Hematopoietic multipotent progenitor cell treated with erythropoietin and hydrocortisone succinate and interleukin-3 and kit ligand, for 8 days (in vitro differentiated cells): ENCODE measurements around the gene GRHL1.
"Not testable (repeated sequence)": the region's sequence is repeated elsewhere in the genome, so short reads cannot be mapped to it uniquely, and the experiment has no call there.

Experiments used
- DNase-seq: peaks from one replicate; pipeline ENCODE4 v3.0.0-alpha.2; 2015

GRHL1 gene

DNA sequence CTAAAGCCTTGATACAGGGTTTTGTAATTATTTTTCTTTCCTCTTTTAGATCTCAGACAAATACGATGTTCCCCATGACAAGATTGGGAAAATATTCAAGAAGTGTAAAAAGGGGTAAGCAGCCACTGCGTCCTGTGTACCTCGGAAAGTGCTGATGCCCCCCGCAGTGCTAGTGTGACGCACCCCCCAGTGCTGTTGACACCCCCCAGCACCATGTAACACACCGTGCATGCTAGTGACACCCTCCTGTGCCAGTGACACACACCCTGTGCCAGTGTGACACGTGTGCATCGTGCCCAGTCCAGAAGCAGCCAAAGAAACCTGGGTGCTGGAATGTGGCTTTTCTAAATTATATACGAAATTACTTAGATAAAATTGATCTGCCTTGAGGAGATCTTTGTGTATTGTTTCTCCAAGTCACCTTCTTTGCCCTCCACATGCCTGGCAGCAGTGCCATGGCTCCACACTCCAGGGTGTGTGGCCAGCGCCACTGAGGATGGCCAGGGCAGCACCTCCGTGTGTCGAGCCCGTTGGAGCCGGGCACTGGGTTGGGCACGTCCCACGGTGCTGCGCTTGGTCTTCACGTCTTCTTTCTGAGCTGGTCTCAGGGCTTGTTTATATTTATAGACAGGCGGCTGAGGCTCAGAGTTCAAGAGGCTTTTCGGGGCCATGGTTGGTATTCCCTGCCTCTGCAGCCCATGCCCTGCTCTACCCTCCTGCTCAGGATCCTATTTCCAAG, 47.6 kb downstream of the GRHL1 start:
- DNase-seq: no peak

DNA sequence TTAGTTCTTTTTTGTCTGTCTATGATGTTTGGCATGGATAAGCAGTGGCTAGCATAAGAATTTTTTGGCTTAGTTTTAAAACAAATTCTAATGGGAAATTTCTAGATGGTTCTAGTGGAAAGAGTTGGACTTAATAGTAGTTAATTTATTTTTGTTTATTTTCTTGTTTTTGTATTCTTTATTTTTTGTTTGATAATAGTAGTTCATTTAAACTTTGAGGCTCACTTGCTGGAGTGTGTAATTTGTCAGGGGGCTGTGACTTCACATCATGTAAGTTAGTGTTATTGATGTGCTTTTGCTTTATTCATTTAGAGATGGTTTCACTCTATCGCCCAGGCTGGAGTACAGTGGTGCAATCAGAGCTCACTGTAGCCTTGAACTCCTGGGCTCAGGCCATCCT, 48.2 kb downstream of the GRHL1 start:
- DNase-seq: no peak

DNA sequence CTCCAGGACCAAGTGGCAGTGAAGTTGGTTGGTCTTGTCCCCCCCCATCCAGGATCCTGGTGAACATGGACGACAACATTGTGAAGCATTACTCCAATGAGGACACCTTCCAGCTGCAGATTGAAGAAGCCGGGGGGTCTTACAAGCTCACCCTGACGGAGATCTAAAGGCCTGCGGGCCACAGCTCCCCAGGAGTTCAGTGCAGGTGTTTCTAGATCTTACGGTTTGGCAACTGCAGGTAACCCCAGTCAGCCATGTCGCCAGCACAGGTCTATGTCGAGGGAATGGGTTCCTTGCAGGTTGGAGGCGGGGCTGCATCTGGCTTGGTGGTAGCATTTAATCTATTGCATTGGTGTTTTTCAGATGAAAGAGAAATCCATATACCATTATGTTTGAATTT, 49.0 kb downstream of the GRHL1 start:
- no peak for DNase-seq

DNA sequence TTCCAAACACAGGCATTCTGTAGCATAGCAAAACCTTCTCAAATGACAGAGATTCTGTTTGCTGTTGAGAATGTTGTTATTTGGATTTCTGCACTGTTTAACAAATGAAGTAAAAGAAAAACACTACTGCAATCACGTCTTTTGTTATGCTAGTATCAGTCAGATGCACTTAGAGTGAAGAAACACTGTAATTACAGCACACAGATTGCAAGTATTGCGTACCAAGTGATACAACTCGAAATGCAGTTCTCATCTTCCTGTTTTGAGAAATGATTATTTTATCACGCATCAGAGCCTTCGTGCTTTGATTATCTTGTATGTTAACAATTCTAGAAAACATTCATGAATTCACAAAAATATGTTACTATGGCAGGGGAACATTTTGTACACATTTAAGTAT, 50.1 kb downstream of the GRHL1 start:
- DNase-seq: no peak

DNA sequence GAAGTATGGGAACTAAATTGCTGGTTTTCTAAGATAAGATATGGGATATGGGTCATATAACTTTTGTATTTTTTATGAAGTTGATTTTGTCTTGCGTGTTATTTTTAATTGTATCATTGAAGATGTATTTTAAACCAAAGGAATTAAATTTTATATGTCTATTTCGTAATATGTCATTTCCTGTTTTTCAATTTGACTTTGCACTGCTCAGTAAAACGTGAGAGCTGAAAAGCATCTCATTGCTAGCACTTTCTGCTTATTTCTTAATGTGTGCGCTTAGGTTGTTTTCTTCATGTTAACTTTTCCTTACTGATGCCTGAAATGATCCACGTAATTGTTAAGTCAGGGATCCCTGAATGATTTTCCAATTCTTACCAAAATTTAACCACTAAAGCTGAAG, 50.6 kb downstream of the GRHL1 start:
- DNase-seq: no peak

DNA sequence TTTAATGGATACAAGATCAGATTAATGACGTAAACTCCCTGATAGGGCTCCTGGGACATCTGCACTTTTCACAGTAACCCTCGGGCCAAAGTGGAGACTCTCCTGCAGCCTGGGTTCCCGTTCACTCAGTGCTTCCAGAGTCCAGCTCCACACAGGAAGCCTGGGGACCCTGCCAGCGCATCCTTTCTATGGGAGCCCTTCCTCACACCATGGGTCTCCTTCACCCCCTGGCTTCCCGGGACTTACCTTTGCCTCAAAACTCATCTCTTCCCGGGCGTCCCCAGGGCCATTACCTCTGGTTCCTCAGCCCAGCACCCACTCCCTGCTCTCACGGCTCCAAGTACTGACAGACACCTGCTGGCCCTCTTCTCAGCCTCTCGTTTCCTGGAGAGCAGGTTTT, 51.2 kb downstream of the GRHL1 start:
- DNase-seq: no peak

DNA sequence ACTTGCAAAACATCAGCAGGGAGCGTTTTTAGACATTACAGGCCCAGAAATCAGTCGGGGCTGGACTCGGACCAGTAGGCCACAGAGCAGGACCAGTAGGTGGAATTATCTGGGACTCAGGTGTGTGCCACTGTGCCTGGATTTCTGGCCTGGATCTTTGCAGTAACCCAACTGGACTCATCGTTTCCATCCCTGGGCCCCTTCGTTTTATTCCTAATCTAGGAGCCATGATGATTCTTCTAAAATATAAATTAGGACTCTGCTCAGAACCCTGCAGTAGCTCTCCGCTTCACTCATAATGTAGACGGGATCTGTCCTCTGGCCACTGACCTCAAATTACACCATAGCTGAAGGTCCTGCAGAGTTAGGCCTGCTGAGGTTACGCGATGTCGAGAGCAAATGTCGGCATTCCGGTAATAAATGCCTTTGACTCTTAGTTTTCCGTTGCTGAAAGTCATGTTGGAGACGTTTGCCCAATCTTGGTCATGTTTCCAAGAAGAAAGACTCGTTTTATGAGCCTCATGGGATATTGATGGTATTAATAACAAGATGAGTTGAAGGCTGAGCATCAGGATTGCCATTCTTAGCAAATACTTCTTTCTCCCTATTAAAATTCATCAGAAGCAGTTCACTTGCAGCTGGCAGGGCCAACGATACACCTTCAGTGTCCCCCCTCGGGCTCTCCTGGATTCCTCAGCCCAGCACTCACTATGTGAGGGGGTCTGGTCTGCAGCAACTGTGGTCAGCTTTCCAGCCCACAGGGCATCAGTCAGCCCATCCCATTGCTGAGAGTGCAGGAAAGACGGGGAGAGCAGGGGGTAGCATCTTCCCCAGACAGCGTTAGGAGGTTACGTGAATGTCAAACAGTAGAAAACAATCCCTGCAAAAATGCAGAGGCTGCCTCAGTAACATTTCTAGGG, 52.0 kb downstream of the GRHL1 start:
- no peak for DNase-seq

DNA sequence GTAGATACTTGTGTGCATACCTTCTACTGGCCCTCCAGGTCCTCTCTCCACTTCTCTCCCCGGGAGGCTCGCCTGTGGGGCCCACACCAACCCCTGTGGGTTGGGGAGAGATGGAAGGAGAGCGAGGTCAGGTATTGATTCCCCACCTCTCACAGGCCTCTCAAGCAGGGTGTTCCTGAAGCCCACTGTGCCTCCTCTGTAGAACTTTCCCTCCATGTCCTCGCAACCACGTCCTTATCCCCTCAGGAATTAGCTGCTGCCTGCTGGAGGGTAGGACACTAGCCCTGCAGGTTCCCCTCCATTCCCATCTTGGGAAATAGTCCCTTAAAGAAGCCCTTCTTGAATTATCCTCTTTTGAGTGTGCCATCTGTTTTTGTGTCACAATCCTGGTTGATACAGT, 52.9 kb downstream of the GRHL1 start:
- DNase-seq: no peak

DNA sequence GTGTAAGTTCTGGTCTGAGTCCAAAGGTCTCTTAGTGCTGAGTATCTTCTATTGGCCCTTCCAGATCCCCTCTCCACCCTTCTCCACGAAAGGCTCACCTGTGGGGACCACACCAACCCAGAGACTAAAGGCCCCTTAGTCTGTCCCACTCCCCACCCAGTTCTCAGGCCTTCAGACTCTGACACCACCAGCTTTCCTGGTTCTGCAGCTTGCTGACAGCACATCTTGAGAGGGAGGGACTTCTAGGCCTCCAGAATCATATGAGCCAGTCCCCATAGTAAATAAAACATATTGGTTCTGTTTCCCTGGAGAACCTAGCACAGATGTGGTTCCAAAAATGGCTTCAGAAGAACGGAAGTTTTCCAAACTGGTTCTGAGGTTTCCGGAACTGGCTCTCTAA, 53.3 kb downstream of the GRHL1 start:
- DNase-seq: no peak

DNA sequence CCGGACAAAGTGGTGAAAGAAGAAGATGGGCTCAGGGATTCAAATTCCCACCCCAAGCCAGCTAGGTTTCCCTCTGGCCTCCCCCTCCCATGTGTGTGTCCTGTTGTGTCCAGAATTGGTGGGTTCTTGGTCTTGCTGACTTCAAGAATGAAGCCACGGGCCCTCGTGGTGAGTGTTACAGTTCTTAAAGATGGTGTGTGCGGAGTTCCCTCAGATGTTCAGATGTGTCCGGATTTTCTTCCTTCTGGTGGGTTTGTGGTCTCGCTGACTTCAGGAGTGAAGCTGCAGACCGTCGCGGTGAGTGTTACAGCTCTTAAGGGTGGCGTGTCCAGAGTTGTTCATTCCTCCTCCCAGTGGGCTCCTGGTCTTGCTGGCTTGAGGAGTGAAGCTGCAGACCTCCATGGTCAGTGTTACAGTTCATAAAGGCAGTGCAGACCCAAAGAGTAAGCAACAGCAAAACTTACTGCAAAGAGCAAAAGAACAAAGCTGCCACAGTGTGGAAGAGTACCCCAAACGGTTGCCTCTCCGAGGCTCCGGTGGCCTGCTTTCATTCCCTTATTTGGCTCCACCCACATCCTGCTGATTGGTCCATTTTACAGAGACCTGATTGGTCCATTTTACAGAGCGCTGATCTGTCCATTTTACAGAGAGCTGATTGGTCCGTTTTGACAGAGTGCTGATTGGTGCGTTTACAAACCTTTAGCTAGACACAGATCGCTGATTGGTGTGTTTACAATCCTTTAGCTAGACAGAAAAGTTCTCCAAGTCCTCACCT, 54.2 kb downstream of the GRHL1 start:
- DNase-seq: no peak

DNA sequence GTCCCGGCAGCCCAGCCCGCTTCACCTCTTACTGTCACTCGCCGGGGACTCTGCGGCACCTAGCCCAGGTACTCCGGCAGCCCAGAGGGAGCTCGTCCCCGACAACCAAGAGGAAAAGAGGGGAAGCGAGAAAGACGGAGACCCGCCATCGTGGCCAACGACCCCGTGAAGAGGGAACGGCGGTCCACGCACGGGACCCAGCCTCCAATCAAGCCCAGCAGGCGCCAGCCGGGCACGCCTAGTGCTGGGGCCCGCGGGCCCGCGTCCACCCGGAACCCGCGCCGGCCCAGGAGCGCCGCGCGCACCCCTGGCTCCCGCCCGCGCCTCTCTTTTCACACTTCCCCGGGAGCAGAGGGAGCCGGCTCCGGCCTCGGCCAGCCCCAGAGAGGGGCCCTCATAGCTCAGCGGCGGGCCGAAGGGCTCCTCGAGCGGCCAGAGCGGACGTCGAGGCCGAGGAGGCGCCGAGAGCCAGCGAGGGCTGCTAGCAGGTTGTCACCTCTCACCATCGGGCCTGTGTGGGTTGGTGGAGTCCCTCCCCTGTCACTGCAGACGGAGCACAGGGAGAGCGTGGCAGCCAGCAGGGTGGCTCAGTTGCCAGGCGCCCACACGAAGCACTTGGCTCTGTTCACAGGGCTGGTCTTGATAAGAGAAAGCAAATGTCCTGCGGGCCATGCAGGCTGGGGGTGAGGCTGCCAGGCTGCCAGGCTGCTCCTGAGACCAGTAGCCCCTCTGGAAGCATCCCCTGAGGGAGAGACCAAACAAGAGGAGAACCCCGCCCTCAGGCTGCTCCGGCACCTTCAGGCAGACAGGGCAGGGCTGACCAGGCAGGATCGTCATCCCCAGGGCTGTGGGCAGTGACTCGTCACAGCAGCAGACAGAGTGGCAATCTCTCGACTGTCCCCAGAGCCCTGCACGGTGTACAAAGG, 55.0 kb downstream of the GRHL1 start:
- DNase-seq: peak; percentile 65

DNA sequence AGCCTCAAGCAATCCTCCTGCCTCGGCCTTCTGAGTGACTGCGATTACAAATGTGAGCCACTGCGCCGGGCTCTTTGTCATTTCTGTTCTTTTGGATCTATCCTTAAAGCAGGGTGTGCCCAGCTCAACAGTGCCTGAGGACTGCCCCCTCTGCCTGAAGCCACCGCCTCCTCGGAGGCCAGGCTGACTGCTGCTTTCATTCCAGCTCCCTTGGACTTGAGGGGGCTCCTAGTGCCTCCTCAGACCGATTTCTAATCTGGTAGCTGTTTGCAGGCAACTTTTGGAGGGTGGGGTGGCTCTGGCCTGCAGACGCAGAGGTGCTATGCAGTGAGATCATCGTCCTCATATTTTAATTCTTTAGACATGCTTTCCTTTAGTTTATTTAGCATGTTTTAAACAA, 55.9 kb downstream of the GRHL1 start:
- DNase-seq: no peak

DNA sequence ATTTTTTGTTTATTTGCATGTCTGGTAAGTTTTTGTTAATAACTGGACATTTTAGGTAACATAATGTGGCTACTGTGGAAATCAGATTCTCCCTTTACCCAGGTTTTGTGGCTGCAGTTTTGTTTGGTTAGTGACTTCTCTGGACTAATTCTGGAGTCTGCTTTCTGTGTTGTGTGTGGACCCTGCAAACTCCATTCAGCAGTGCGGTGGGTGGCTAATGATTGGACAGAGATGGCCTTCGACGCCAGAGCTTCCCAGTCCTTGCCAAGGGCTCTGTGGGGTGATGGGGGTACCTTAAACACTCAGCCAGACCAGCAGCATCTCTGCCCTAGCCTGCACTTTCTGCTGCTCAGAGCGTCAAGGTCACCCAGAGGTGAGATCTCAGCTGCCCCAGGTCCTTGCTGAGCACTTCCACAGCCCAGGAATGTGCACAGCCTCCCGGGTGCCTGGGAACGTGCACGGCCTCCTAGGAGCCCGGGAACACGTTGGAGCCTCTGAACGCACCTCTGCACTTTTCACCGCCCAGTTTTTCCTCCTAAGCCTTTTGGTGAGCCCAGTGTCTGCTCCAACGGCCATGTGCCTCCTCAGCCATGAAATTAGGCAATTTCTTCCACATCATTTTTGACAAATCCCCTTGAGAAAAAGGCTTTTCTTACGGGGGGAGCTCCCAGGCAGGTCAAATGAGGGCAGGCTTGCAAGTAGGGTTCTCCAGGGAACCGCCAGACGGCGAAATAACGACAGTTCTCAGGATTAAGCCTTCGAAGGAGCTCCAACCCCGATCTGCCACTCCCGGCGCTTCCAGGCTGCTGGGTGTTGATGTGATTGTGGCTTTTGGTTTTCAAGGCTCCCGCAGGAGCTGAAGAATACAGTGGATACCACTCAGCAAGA, 56.7 kb downstream of the GRHL1 start:
- DNase-seq: no peak

DNA sequence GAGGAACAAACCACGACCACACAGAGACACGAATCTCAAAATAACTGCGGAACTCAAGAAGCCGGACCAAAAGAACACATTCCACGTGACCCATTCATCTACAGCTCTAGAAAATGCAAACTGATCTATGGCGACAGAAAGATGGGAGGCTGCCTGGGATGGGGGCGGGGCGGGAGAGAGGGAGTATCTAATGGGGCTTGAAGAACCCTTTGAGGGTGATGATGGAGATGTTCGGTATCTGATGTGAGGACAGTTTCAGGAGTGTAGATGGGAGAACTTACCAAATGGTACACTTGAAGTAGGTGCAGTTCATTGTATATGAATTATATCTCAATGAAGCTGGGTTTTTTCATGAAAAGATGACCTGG, 57.3 kb downstream of the GRHL1 start:
- no peak for DNase-seq

DNA sequence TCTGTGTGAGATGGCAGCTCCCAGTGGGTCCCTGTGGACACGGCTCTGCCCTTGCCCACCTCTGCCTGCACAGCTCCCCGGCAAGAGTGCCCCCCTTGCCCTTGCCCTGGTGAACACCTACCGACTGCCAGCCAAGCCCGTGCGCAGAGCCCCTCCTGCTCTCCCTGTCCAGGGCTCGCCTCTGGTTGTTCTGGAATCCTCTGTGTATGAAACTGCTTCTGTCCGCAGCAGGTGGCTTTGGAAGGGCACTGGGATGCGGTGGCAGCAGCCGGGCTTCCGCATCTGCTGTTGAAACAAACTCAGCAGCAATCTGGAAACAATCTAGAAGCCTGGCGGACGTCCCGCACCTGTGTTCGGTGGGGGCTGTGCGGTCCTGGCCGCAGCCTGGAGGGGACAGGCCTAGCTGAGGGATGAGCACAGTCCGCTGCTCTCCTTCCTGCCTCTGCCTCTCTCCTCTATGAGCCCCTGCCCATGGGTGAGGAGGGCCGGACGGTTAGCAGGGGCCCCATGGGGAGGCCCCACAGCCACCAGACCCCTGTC, 57.8 kb downstream of the GRHL1 start:
- DNase-seq: no peak

DNA sequence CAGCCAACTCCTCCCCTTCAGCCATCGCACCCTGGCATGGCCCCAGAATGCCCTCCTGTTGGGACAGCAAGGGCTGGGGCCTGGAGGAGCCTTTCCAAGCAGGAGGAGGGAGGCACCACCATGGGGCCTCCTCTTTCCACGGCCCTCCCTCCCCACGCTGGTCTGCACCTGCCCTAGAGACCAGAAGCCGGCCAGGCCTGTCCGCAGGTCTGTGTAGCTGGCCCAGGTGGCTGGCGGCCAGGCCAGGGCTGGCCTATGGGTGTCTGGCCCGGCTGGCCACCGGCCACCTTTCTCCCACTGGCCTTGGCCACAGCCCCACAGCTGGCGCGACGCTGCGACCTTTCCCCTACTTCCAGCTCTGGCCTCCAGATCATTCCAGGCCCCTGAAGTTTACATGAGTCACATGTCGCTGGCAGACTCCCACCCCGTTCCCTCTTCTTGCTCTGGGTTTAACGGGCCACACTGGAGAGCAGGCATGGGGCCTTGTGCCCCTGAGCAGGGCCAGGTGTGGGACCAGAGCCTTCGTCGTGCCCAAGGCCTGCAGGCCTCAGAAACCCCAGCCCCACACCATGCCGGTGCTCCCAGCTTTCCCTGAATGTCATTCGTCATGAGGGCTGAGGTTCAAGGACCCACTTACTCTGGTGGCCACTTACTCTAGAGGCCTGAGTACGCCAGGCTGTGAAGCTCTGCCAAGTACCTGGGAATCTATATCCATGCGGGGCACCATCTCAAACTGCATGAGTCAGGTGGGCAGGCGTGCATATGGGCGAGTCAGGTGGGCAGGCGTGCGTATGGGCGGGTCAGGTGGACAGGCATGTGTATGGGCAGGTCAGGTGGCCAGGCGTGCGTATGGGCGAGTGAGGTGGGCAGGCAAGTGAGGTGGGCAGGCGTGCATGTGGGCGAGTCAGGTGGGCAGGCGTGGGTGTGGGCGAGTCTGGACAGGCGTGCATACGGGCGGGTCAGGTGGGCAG, 58.6 kb downstream of the GRHL1 start:
- no peak for DNase-seq

DNA sequence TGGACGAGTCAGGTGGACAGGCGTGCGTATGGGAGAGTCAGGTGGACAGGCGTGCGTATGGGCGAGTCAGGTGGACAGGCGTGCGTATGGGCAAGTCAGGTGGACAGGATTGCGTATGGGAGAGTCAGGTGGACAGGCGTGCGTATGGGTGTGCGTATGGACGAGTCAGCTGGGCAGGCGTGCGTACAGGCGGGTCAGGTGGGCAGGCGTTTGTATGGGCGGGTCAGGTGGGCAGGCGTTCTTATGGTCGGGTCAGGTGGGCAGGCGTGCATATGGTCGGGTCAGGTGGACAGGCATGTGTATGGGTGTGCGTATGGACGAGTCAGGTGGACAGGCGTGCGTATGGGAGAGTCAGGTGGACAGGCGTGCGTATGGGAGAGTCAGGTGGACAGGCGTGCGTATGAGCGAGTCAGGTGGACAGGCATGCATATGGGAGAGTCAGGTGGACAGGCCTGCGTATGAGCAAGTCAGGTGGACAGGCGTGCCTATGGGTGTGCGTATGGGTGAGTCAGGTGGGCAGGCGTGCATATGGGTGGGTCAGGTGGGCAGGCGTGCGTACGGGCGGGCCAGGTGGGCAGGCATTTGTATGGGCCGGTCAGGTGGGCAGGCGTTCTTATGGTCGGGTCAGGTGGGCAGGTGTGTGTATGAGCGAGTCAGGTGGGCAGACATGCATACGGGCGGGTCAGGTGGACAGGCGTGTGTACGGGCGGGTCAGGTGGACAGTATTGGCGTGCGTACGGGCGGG, 59.5 kb downstream of the GRHL1 start:
- not testable (repeated sequence) for DNase-seq

DNA sequence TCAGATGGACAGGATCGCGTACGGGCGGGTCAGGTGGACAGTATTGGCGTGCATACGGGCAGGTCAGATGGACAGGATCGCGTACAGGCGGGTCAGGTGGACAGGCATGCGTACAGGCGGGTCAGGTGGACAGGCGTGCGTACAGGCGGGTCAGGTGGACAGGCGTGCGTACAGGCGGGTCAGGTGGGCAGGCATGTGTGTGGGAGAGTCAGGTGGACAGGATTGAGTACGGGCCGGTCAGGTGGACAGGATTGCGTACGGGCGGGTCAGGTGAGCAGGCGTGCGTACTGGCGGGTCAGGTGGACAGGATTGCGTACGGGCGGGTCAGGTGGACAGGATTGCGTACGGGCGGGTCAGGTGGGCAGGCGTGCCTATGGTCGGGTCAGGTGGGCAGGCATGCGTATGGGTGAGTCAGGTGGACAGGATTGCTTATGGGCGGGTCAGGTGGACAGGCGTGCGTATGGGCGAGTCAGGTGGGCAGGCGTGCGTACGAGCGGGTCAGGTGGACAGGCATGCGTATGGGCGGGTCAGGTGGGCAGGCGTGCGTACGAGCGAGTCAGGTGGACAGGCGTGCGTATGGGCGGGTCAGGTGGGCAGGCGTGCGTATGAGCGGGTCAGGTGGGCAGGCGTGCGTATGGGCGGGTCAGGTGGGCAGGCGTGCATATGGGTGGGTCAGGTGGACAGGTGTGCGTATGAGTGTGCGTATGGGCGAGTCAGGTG, 60.3 kb downstream of the GRHL1 start:
- not testable (repeated sequence) for DNase-seq
